GM18909 (cell line): ENCODE results near the gene ATAD5.
"Not testable (repeated sequence)": the region's sequence is repeated elsewhere in the genome, so short reads cannot be mapped to it uniquely, and the experiment has no call there.

Experiments used
- ATAC-seq: cut with Tn5 transposase; IDR thresholded peaks from one replicate; pipeline ENCODE4 v1.9.1; 2021; ENCODE audit warnings: mild to moderate bottlenecking; ENCODE audit not compliant: unreplicated experiment, poor library complexity

Gene ATAD5

GRCh38 chr17:30831663-30832437 lies at the start of gene ATAD5:
Gene ATAD5 (plus strand): TSS chr17:30831966. CDS start chr17:30832348, 382 bp downstream.
- ATAC-seq, result peak; percentile 72

DNA sequence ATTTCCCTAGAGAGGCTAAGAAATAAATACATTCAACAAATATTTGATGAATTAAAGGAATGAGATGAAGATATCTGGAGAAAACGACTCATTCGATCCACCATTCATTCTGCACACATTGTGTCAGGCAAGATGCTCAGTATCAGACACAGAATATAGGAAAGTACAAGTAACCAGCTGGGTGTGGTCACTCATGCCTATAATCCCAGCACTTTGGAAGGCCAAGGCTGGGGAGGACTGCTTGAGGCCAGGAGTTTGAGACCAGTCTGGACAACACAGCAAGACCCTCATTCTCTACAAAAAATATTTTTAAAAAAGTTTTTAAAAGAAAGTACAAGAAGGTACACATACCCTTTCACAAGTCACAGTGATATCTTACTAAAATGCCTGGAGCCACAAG lies 49.6 kb upstream of the ATAD5 start:
- ATAC-seq, result no peak

- no peak for ATAC-seq
These were observed 42.8 kb upstream of the ATAD5 start for GRCh38 chr17:30788918-30789317.

DNA sequence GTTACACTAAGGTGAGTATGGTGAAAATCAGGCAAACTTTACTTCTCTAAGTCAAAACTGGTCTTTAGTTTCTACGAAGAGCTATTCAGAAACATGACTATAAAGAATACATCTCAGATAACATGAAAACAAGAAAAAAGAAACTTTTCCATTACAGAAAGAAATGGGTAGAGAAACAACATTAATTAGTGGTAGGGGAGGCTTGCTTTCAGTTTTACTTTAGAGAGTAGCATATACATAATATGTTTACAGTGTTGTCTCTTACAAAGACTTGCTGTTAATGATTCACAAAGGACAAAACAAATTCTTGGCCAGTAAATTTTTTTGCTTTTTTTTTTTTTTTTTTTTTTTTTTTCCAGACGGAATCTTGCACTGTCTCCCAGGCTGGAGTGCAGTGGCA lies 41.5 kb upstream of the ATAD5 start:
- ATAC-seq, result no peak

GRCh38 chr17:30793282-30793977 lies 38.3 kb upstream of the ATAD5 start:
- no peak for ATAC-seq

GRCh38 chr17:30794372-30794771 lies 37.4 kb upstream of the ATAD5 start:
- no peak for ATAC-seq

DNA sequence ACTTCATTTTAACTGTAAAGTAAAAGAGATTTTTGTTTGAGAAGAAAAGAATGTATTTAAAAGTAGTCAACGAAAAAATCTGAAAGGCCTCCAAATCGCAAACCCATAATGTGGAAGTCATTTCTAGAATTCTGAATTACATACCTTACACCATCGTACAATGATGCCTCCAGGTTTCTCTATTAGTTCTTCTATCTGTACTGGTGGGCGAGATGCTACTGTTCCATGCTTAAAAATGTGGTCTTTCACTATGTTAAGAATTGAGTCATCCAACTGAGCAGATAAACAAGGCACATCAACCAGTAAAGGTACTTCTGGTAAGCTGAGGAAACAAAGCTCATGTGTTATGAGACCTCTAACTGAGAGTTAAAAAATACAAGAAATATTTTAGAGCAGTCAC lies 35.8 kb upstream of the ATAD5 start:
- ATAC-seq, result no peak

DNA sequence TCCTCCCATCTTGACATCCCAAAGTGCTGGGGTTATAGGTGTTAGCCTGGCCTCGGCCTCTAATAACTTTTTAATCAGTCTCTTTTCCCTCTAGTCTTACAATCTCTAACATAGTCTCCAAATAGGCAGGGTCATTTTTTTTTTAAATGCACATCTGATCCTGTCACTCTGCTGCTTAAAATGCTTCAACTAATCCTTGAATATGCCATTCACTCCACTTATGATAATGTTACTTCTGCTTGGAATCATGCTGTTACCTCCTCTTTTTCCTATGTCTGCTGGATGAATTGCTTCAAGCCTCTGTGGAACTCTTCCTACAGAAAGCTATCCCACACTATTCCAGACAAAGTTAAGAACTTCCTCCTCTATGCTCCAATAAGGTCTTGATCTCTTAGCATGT lies 30.1 kb upstream of the ATAD5 start:
- no peak for ATAC-seq

- no peak for ATAC-seq
These were observed 25.8 kb upstream of the ATAD5 start for GRCh38 chr17:30805944-30806456.

- ATAC-seq, result no peak
These were observed 23.9 kb upstream of the ATAD5 start for GRCh38 chr17:30807896-30808295.

GRCh38 chr17:30808785-30809286 lies 22.9 kb upstream of the ATAD5 start:
- ATAC-seq, result peak; percentile 89

DNA sequence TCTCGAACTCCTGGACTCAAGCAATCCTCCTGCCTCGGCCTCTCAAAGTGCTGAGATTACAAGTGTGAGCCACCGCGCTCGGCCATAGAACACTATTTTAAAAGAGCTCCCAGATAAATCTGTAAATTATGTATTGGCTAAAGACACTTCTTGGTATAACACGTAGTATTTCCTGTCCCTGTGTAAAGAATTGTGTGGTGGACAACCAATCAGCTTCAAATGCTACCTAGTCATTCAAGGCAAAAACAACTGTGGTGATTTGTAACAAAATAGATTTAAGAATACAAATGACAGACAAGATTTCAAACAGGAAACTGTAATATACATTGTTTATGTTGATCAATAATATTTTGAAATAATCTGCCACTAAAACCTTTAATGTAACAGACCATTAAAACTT lies 21.9 kb upstream of the ATAD5 start:
- no peak for ATAC-seq

- ATAC-seq, result no peak
These were observed 19.3 kb upstream of the ATAD5 start for GRCh38 chr17:30812218-30813177.

GRCh38 chr17:30814236-30814635 lies 17.5 kb upstream of the ATAD5 start:
- ATAC-seq, result not testable (repeated sequence)

- not testable (repeated sequence) for ATAC-seq
These were observed 16.9 kb upstream of the ATAD5 start for GRCh38 chr17:30814860-30815259.

DNA sequence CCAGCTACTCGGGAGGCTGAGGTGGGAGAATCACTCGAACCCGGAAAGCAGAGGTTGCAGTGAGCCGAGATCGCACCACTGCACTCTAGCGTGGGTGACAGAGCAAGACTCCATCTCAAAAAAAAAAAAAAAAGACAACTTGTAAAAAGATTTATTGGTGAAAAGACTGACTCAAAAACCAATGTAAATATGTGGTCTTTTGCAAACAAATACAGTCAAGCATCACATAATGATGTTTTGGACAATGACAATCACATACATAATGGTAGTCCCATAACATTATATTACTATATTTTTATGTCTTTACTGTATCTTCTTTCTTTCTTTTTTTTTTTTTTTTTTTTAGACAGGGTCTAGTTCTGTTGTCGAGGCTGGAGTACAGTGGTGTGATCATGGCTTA lies 15.6 kb upstream of the ATAD5 start:
- no peak for ATAC-seq

- no peak for ATAC-seq
These were observed 11.6 kb upstream of the ATAD5 start for GRCh38 chr17:30819971-30820705.

DNA sequence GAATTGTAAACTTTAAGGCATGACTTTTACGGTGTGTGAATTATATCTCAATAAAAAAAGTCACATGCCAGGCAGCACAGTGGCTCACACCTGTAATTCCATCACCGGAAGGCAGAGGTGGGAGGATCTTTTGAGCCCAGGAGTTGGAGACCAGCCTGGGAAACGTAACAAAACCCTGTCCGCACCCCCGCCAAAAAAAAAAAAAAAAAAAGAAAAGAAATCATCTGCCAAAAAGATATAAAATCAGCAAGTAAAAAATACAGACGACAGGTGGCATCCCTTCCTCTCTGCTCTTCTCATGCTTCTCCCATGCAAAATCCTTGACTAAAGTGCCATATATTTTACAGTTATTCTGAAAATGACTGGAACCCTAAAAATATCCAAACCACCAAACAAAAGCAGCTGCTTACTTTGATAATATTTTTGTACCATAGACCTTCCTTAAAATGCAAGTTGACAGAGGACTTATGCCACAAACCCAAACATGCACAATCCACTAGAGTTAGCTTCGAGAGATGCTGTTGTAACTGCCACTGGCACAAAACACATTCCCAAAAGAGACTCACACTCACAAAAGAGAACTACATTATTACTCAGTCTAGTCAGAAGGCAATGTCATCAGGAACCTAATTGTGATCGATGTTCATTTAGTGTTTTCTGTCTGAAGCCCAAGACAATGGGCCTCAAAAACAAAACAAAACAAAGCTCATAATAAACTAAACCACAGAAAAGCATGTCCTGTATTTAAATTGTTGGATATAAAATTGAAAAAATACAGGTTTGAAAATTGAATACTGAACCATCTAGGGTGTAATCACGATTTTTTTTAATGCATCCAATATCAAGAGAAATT lies 9.7 kb upstream of the ATAD5 start:
- ATAC-seq, result no peak

GRCh38 chr17:30822919-30823318 lies 8.8 kb upstream of the ATAD5 start:
- not testable (repeated sequence) for ATAC-seq
